MM.1S (cell line): ENCODE data around the gene EPN2.

Experiments
- CTCF ChIP-seq: fragments of 300-600 bp; sonication (generic); IDR thresholded peaks from 2 replicates; pipeline ENCODE4 v1.5.1; 2016; ENCODE audit warnings: antibody characterized with exemption, low read length, mixed read lengths
- EZH2 ChIP-seq: fragments of 300-600 bp; sonication (generic); optimal IDR thresholded peaks from 2 replicates; pipeline ENCODE3; 2017; ENCODE audit warnings: low read depth, mild to moderate bottlenecking, antibody characterized with exemption, low read length, mixed read lengths
- EZH2phosphoT487 ChIP-seq: fragments of 300-600 bp; sonication (generic); IDR thresholded peaks from 2 replicates; pipeline ENCODE4 v1.6.1; 2018; ENCODE audit warnings: antibody characterized with exemption, low read length

- TF ChIP-seq CTCF = no peak
- no peak for TF ChIP-seq EZH2
- no peak for TF ChIP-seq EZH2phosphoT487
Observed at GRCh38 chr17:19265755-19266154, 28.6 kb downstream of the EPN2 start.
